Activated naive CD4-positive, alpha-beta T cell treated with anti-CD3 and anti-CD28 coated beads, Interleukin-2, amount 50 U/mL, for 16 hours (primary cell): ENCODE results near the gene ERO1B.
"Not testable (repeated sequence)": the region's sequence is repeated elsewhere in the genome, so short reads cannot be mapped to it uniquely, and the experiment has no call there.

ENCODE experiments used
- DNase-seq: peaks from one replicate; pipeline ENCODE4 v3.0.0-alpha.2; 2020

ERO1B gene

DNA sequence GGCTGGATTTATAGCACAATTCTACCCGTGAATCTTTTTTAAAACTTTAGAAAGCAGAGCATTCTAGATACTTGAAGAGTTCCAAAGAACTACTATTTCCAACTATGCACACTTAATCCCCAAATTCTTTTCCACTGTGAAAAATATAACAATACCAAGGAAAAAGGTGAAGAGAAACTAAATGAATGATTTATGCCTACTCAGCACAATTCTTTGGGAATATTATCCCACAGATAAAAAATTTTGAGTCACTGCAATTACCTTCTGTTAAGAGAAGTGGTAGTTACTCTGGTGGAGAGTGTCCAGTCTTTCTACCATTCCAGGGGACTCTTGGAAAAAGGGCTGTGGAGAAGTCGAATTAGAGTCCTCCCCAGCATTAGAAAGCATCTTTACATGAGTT lies 39.2 kb downstream of the ERO1B start:
- DNase-seq, result no peak

DNA sequence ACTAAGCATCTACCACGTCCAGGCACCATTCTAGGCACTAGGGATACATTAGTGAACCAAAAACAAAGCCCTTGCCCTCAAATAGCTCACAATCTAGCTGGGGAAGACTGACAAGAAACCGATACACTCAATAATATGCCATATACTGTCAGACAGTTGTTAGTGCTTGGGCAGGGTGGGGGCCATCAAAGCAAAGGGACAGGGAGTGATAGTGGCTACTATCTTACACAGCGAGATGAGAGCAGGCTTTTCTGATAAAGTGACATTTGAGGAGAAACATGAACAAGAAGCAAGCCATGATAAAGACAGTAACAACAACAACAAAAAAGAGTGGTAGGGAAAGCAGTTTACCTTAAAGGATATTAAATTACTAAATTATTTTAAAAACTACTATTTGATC lies 41.1 kb downstream of the ERO1B start:
- DNase-seq, result no peak

DNA sequence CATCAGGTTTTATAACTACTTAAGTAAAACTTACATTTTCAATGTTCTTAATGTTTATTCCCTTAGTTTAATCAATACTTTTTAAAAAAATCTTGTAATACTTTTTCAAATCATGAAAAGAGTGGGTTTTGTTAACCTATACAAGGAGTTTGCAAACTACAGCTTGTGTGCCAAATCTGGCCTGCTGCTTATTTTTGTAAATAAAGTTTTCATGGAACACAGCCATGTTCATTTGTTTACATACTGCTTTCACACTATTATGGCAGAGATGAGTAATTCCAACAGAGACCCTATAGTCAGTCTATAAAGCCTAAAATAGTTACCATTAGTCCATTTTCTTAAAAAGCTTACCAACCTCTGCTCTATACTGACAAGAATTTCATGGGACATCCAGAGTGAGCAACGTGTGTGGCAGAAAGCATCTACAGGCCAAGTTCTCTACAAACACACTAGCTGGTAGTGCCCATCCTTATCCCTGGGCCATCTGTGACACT lies 42.6 kb downstream of the ERO1B start:
- no peak for DNase-seq

DNA sequence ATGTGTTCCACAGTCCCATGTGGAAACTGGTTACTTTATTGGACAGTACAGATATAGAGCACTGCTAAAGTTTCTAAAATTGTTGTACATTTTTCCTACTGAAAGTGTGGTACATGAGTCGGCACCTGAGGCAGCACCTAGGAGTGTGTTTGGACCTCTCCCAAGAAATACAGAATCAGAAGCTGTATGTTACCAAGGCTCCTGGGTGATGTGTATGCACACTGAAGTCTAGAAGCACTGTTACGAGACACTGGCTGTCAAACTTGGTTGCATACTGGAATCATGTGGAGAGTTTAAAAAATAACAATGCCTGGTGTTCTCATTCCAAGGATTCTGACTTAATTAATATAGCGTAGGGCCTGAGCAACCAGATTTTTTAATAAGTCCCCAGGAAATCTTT lies 46.6 kb downstream of the ERO1B start:
- no peak for DNase-seq

DNA sequence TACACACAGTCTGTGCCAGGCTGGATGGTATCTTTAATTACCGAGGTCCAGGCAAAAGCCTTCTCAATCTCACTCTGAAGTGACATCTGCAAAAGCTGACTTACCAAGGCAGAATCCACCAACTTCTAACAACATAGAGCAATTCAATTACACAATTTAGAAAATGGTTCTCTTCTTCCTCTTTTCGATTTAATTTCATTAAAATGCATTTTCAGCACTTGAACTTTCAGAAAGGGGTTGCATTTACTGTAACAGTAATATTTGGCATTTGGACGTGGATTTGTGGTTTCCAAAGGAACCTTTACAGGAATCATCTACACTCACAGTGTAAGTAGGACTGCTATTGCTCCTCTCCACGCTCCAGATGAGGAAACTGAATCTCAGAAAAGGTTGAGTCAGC lies 53.3 kb downstream of the ERO1B start:
- DNase-seq, result no peak

DNA sequence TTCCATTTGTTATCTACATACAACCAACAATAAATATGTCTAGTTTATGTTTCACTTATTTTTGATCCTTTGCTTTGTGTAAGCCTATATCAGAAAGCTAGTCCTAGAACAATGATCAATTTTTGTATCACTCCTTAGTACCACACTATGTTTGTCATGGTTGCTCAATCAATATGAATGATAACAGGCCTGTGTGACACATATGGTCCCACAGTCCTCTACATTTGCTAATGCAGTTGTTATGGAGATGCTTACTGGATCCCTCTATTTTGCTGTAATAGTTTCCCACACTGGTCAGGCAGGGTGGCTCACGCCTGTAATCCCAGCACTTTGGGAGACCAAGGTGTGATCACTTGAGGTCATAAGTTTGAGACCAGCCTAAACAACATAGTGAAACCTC lies 59.1 kb downstream of the ERO1B start:
- DNase-seq, result no peak

DNA sequence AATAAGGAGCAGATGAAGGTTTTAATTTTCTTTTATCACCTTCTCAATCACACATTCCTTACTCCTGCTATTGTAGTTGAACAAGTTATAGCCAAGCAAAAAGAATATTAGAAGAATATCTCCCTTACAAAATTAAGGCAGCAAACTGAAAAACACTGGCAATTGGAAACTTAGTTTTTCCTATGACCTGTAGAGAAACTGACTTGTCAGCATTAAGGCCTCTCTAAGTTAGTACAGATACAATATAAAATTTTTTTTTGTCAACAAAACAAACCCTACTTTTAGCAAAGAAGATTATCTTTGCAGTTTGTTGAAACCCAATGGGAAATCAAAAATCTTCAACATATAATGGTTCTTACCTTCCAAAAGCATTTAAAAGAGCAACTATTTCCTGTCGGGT lies 61.3 kb downstream of the ERO1B start:
- DNase-seq, result no peak

DNA sequence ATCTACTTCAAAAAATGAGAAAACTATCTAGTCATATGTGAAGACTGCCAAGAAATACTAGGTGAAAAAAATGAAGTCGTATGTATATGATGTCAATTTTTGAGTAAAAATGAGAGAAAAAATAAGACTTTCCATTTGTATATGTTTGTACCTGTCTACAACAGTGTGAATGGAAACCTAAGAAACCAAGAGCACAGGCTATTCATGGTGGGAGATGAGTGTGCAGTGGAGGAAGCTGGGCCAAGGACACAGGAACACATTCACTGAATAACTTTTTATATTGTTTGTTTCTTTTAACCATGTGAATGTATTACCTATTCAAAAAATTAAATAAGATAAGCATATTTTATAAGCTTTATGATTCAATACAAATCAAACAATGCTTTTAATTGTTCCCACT lies 67.0 kb downstream of the ERO1B start:
- no peak for DNase-seq

DNA sequence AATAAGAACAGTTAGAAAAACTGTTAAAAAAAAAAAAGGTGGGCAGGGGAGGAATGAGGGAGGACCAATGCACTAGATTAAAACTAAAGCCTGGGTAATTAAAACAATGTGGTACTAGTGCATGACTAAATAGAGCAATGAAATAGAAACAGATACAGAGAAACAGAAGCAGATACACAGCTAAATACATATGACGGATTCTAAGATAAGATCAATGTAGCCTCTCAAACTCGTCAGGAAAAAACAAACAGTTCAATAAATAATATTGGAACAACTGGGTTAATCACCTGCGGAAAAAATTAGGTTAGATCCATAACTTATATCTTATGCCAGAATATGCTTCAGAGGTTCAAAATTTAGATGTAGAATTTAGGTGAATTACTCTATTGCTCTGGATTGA lies 68.2 kb downstream of the ERO1B start:
- no peak for DNase-seq

DNA sequence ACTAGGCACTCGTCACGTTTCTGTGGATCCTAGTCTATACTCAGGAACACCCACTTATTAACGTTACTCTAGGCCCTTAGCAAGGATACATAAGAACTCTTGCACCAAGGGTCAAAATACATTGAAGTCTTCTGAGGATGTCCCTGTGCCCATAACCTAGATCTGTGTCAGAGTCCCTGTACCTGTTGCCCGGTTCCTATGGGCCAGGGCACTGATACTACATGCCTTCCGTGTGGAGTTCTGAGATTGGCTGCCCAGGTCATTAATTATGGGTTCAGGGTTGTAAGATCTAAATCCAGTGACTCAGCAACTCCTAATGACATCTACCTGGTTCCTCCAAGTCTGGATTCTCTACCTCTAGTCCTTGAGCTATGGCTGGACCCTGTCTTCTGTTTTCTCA lies 69.9 kb downstream of the ERO1B start:
- DNase-seq, result no peak

DNA sequence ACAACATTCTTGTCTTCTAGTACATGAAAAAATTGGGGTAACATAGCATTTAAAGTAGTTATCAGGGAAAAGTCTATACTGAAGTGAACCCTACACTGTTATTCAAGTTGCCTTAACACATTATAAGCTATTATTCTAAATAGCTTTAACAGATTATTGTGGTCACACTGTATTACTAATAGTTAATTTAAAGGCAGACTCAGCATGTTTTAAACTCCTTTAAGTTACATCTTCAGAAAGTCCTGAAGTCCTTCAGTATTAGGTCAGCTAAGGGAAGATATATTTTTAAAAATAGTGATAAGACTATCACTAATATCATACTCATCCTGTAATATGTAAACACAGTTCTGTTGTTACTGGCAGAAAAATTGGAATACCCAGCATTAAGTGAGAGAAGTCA lies 72.0 kb downstream of the ERO1B start:
- no peak for DNase-seq

DNA sequence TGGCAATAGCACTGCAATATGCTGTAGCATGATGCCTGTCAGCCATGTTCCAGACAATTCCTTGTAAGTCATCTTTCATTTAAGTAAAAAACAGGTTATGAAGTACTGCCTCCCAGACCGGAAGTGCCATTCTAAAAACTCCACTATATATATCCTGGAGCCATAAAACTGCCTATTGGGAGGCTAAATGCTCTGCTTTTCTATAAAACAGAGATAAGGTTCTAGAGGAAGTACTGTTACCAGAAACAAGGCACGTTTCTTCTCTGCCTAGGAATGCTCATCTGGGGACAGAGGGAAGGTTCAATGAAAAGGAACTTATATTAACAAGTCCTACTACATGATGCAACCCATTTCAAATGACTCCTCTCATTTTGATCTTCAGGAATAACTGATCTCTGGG lies 72.6 kb downstream of the ERO1B start:
- DNase-seq, result no peak

DNA sequence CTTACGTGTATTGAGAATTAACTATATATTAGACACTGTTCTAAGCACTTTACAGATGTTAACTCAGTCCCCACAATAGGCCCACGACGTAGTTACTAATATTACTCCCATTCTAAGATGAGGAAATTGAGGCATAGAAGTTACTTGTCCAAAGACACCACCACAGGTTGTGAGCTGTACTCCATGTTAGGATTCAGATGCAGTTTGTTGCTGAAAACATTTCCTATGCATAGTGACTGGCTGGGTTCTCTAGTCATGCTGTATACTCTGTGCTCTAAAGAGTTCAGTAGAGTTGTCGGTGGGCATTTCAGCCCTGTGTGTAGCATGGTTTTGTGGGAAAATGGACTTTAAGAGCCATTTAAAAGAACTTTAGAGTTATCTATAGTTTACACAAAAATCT lies 74.2 kb downstream of the ERO1B start:
- DNase-seq, result no peak

DNA sequence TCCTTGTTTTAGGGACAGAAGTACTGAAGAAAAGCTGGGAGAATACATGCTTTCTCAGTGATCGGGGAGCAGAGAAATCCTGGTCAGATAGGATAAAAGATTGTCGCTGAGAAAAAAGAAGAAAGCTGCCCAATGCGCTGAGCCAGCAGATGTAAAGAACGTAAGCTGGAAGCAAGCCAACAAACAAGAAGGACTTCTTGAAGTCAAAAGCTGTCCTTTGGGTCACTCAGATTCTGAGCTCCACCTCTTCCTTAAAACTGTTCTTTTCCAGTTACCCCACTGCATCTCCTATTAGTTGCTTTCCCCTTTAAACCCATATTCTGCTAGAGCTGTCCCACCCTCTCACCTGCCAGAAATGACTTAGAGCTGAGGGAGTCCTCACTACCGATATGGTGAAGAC lies 74.6 kb downstream of the ERO1B start:
- no peak for DNase-seq

DNA sequence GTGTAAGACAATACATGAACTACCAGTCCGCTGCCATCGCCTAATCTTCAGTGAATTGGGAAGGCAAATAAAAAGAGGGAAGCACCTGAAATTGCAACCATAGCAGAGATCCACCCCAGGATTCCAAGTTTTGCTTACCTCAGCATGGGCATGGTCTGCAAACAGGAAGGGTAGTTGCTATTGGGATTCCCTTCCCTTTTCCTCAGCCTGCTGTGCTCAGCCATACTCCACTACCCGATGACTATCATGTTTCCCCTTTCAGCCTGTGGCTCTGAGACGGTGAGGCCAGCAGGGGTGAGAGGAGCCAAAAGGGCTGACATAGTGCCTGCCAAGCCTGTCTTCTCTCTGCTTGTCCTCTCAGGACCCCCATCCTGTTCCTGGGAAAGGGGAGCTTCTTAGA lies 75.2 kb downstream of the ERO1B start:
- DNase-seq, result no peak

DNA sequence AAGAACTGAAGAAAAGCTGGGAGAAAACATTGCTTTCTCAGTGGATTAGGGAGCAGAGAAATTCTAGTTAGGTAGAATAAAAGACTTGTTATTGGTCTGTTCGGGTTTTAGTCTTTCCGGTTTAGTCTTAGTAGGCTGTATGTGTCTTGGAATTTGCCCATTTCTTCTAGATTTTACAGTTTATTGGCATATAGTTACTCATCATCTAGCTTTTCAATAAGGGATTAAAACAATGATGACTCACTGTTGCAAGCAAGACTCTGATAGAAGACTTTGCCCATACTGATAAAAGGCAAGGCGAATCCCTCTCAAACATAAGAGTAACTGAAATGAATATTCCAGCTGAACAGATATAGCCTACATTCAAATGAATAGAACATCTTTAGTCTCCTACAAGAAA lies 77.1 kb downstream of the ERO1B start:
- no peak for DNase-seq

DNA sequence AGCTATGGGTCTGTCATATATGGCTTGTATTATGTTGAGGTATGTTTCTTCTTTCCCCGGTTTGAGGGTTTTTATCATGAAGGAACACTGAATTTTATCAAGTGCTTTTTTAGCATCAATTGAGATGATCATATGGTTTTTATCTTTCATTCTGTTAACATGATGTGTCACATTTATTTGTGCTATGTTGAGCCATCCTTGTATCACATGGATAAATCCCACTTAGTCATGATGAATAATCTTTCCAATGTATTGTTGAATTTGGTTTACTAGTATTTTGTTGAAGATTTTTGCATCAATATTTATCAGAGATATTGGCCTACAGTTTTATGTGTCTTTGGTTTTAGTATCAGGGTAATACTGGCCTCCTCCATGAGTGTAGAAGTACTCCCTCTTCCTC lies 77.7 kb downstream of the ERO1B start:
- no peak for DNase-seq

DNA sequence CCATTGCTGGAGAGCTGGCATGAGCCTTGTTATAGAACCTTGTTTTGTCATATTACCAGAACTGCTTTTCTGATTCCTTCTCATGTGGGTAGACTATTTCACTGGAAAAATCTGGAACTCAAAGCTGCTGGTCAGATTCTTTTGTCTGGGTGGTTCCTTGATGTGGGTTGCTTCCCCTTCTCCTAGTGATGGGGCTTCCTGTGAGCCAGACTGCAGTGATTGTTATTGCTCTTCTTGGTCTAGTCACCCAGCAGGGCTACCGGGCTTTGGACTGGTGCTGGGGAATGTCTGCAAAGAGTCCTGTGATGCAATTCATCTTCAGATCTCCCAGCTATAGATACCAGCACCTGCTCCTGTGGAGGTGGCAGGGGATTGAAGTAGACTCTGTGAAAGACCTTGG lies 80.0 kb downstream of the ERO1B start:
- no peak for DNase-seq

DNA sequence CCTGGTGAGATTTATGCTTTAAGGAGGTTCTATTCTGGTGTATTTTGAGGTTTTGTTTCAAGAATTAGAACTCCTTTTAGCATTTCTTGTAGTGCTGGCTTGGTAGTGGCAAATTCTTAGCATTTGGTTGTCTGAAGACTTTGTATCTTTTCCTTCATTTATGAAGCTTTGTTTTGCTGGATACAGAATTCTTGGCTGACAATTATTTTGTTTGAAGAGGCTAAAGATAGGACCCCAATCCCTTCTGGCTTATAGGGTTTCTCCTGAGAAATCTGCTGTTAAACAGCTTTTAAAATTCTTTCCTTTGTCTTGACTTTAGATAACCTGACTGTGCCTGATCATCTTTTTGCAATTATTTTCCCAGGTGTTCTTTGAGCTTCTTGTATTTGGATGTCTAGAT lies 80.8 kb downstream of the ERO1B start:
- no peak for DNase-seq

DNA sequence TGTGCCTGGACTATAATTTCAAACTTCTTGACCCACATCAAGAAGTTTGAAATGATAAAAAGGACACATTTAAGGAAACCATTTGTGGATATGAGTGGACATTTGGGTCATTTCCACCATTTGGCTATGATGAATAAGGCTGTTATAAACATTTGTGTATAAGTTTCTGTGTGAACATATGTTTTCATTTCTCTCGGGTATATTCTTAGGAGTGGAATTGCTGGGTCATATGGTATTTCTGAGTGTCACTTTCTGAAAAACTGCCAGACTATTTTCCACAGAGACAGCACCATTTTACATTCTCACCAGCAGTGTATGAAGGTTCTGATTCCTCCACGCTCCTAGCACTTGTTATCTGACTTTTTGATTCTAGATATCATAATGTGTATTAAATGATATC lies 88.6 kb downstream of the ERO1B start:
- DNase-seq, result no peak

DNA sequence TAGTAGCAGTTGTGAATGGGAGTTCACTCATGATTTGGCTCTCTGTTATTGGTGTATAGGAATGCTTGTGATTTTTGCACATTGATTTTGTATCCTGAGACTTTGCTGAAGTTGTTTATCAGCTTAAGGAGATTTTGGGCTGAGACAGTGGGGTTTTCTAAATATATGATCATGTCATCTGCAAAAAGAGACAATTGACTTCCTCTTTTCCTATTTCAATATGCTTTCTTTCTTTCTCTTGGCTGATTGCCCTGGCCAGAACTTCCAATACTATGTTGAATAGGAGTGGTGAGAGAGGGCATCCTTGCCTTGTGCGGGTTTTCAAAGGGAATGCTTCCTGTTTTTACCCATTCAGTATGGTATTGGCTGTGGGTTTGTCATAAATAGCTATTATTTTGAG lies 93.7 kb downstream of the ERO1B start:
- not testable (repeated sequence) for DNase-seq

DNA sequence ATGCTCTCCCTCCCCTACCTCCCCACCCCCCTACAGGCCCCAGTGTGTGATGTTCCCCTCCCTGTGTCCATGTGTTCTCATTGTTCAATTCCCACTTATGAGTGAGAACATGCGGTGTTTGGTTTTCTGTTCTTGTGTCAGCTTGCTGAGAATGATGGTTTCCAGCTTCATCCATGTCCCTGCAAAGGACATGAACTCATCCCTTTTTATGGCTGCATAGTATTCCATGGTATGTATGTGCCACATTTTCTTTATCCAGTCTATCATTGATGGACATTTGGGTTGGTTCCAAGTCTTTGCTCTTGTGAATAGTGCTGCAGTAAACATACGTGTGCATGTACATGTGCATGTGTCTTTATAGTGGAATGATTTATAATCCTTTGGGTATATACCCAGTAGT lies 95.3 kb downstream of the ERO1B start:
- DNase-seq, result not testable (repeated sequence)

DNA sequence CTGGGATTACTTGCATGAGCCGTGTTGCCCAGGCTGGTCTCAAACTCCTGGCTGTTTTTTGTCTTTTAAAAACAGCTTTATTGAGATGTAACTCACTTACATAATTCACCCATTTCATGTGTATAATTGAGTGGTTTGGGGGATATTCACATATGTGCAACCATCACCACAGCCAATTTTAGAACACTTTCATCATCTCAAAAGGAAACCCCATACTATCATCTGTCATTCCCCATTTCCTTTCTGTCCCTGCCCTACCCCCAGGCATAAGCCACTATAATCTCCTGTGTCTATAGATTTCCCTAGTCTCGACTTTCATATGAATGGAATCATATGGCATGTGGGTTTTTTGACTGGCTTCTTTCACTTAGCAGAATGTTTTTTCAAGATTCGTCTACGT lies 96.1 kb downstream of the ERO1B start:
- no peak for DNase-seq

DNA sequence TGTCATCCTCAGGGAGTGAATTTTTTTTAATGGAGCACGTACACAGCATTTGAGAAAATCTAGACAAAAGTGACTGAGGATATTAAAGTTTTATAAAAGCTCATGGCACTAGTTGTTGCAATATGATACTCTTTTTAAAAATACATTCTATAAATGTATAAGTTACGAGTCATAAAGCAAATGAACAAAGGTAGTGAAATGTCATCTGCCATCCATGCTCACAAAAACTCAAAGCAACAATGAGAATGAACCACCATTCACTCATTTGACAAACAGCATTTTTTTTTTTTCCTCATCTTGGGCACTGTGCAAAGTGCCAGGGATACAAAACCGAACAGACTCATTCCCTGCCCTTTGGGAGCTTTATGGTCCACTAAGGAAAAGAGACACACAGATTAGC lies 100.7 kb downstream of the ERO1B start:
- DNase-seq, result no peak

DNA sequence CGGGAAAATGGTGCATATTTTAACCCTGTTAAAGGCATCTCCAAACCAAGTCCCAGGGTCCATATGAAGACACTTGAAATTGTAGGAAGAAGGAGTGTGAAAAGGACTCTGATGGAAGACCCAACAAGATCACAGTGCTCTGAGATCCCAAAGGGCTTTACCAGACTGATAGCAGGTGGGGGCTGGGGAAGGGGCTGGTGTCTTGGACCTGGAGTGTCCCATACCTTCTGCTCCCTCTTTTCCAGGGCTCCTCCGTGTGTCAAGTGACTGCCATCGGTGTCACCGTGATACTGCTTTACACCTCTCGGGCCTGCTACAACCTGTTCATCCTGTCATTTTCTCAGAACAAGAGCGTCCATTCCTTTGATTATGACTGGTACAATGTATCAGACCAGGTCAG lies 102.1 kb downstream of the ERO1B start:
- DNase-seq, result no peak
